Measurements from ENCODE around the gene C10orf120.

The C10orf120 gene

GRCh38 chr10:122699796-122700455 is at the start of gene C10orf120:
TSS of gene C10orf120 (minus strand) at chr10:122699846. CDS start at chr10:122699790, 56 bp downstream.
- no peak for DNase-seq

- no peak for DNase-seq
These were observed 48.9 kb upstream of the C10orf120 start for GRCh38 chr10:122748496-122748895.

GRCh38 chr10:122746408-122746807 is 46.8 kb upstream of the C10orf120 start:
- no peak for DNase-seq

- no peak for DNase-seq
These were observed 44.6 kb upstream of the C10orf120 start for GRCh38 chr10:122744257-122744656.

GRCh38 chr10:122740640-122741039 is 41.0 kb upstream of the C10orf120 start:
- DNase-seq, result no peak

GRCh38 chr10:122738031-122738430 is 38.4 kb upstream of the C10orf120 start:
- DNase-seq, result no peak

- no peak for DNase-seq
These were observed 34.5 kb upstream of the C10orf120 start for GRCh38 chr10:122733931-122734665.

GRCh38 chr10:122733443-122733842 is 33.8 kb upstream of the C10orf120 start:
- DNase-seq, result peak in 1 of 2 experiments; percentile 2

- no peak for DNase-seq
These were observed 30.6 kb upstream of the C10orf120 start for GRCh38 chr10:122730238-122730637.

GRCh38 chr10:122729126-122729525 is 29.5 kb upstream of the C10orf120 start:
- DNase-seq, result no peak

GRCh38 chr10:122727426-122727825 is 27.8 kb upstream of the C10orf120 start:
- DNase-seq, result no peak

GRCh38 chr10:122725768-122726167 is 26.1 kb upstream of the C10orf120 start:
- DNase-seq, result no peak

GRCh38 chr10:122725006-122725405 is 25.4 kb upstream of the C10orf120 start:
- no peak for DNase-seq

GRCh38 chr10:122721111-122721510 is 21.5 kb upstream of the C10orf120 start:
- DNase-seq, result no peak

GRCh38 chr10:122716025-122716424 is 16.4 kb upstream of the C10orf120 start:
- DNase-seq, result no peak

GRCh38 chr10:122715576-122715975 is 15.9 kb upstream of the C10orf120 start:
- DNase-seq, result no peak

- no peak for DNase-seq
These were observed 13.6 kb upstream of the C10orf120 start for GRCh38 chr10:122713091-122713885.

GRCh38 chr10:122710576-122710975 is 10.9 kb upstream of the C10orf120 start:
- DNase-seq, result no peak

GRCh38 chr10:122709971-122710370 is 10.3 kb upstream of the C10orf120 start:
- DNase-seq, result no peak

- no peak for DNase-seq
These were observed 7.9 kb upstream of the C10orf120 start for GRCh38 chr10:122707535-122707934.

GRCh38 chr10:122706947-122707346 is 7.3 kb upstream of the C10orf120 start:
- no peak for DNase-seq

- peak in 1 of 2 experiments; percentile 7 for DNase-seq
These were observed 6.8 kb upstream of the C10orf120 start for GRCh38 chr10:122706467-122706866.
